ENCODE results near the gene CD58. TPM values are rescaled to one million over a fixed set of nuclear protein-coding genes. Genes with fewer than 3 reads are reported as not detected.

CD58 gene
- total and polyA plus RNA-seq, 9 of the 15 experiments (the other 6 are each of a cell fraction or from before 2014, with no cell fraction given) = 18.1 to 113 (median 37.4) TPM

DNA sequence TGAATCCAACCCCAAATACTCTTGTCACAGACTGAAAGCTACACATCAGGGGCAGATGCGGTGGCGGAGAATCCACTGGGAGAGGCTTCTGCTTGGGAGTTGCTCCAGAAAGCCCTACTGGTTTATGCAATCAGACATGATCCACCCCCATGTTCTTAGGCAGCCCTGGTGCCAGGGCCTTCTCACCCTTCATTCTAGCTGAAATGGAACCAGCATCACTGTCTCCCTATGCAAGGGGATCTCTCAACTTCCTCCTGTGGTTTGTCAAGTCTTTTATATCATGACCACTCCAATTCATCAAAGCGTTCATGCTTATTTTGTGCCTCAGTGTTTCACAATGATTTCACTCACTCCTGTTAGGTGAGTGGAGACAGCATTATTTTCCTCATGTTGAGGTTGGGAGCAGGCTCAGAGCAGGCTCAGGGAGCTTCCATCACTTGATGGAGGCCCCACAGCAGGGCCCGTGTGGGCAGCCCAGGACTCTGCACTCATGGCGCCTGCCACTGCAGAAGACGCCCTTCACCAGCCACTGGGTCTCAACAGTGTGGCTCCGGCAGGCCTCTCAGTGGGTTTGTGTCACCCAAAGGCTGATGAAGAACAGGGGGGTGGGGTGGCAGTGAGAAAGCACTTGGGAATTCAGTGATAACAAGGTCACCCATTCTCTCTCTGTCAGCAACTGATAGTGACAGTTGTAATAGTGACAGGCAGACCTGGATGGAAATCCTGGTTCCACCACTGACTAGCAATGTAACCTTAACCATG is 67.1 kb downstream of the CD58 start (continued):
- TF ChIP-seq AFF4 (CRISPR knock-in tag; IDR thresholded peaks at IDR 0.05) = no peak; the same call in 1 of the 2 replicates
- 0 out of 2 replicates have a peak, but pooled peaks have one; percentile 38 for TF ChIP-seq ZKSCAN1 (IDR thresholded peaks at IDR 0.05; ENCODE audit: low read depth, low read length)
- TF ChIP-seq MAFG (tag; conservative IDR thresholded peaks at IDR 0.05) = no peak
- 0 out of 2 replicates have a peak, but pooled peaks have one; percentile 32 for TF ChIP-seq XRCC5 (IDR thresholded peaks at IDR 0.05; ENCODE audit: low read depth, low read length)
- no peak for TF ChIP-seq ZNF644 (tag; IDR thresholded peaks at IDR 0.05; ENCODE audit: low read depth)
- no peak for TF ChIP-seq ZNF311 (CRISPR knock-in tag; IDR thresholded peaks at IDR 0.05)
- TF ChIP-seq FOXP1 (CRISPR knock-in tag; IDR thresholded peaks at IDR 0.05) = no peak
- no peak for TF ChIP-seq ZC3H8 (IDR thresholded peaks at IDR 0.05)
- TF ChIP-seq ZNF140 (CRISPR knock-in tag; IDR thresholded peaks at IDR 0.05) = no peak
- TF ChIP-seq ZFX (CRISPR knock-in tag; IDR thresholded peaks at IDR 0.05) = no peak; the same call in 1 of the 2 replicates
- TF ChIP-seq CREBBP (IDR thresholded peaks at IDR 0.05; ENCODE audit: low read depth, low read length) = no peak
- TF ChIP-seq POLR2A (conservative IDR thresholded peaks at IDR 0.05) = peak; percentile 27
- TF ChIP-seq SOX6 (IDR thresholded peaks at IDR 0.05) = peak; percentile 83
- TF ChIP-seq NFE2L1 (tag; IDR thresholded peaks at IDR 0.05; ENCODE audit: borderline replicate concordance, low read depth) = no peak
- peak; percentile 91 for TF ChIP-seq NCOR1 (IDR thresholded peaks at IDR 0.05)
- no peak for TF ChIP-seq PTRF (tag; IDR thresholded peaks at IDR 0.05)
- 0 out of 2 replicates have a peak, but pooled peaks have one; percentile 4 for TF ChIP-seq HCFC1 (IDR thresholded peaks at IDR 0.05; ENCODE audit: low read depth, low read length)
- TF ChIP-seq, protein P1, sequence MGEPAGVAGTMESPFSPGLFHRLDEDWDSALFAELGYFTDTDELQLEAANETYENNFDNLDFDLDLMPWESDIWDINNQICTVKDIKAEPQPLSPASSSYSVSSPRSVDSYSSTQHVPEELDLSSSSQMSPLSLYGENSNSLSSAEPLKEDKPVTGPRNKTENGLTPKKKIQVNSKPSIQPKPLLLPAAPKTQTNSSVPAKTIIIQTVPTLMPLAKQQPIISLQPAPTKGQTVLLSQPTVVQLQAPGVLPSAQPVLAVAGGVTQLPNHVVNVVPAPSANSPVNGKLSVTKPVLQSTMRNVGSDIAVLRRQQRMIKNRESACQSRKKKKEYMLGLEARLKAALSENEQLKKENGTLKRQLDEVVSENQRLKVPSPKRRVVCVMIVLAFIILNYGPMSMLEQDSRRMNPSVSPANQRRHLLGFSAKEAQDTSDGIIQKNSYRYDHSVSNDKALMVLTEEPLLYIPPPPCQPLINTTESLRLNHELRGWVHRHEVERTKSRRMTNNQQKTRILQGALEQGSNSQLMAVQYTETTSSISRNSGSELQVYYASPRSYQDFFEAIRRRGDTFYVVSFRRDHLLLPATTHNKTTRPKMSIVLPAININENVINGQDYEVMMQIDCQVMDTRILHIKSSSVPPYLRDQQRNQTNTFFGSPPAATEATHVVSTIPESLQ (CRISPR knock-in tag; IDR thresholded peaks at IDR 0.05) = no peak
- TF ChIP-seq, protein P2, sequence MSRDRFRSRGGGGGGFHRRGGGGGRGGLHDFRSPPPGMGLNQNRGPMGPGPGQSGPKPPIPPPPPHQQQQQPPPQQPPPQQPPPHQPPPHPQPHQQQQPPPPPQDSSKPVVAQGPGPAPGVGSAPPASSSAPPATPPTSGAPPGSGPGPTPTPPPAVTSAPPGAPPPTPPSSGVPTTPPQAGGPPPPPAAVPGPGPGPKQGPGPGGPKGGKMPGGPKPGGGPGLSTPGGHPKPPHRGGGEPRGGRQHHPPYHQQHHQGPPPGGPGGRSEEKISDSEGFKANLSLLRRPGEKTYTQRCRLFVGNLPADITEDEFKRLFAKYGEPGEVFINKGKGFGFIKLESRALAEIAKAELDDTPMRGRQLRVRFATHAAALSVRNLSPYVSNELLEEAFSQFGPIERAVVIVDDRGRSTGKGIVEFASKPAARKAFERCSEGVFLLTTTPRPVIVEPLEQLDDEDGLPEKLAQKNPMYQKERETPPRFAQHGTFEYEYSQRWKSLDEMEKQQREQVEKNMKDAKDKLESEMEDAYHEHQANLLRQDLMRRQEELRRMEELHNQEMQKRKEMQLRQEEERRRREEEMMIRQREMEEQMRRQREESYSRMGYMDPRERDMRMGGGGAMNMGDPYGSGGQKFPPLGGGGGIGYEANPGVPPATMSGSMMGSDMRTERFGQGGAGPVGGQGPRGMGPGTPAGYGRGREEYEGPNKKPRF (IDR thresholded peaks at IDR 0.05; ENCODE audit: low read depth, low read length) = no peak
